ENCODE measurements around the gene RIMBP2.

Gene RIMBP2

GRCh38 chr12:130764073-130764472 lies 48.0 kb upstream of the RIMBP2 start:
- Histone ChIP-seq H3K9ac (ENCODE audit: low read length) (no peak overlapping the region), H3K4me3 (ENCODE audit: low read length) (no peak overlapping the region), H3K27me3 (ENCODE audit: low read depth, low read length) (peaks cover 2% of the 10 kb centered on the region; the same call in 1 of the 2 replicates), H3K79me2 (ENCODE audit: low read length) (no peaks in the 10 kb centered on the region), H2AFZ (ENCODE audit: low read depth, low read length) (no peak overlapping the region), H3K27ac (ENCODE audit: low read length) (no peak overlapping the region), H3K4me1 (ENCODE audit: low read length) (peaks cover 6% of the 10 kb centered on the region; the same call in 1 of the 2 replicates), H3K36me3 (replicated peaks; ENCODE audit: low read depth, low read length) (peaks cover 12% of the 10 kb centered on the region), H3K4me2 (ENCODE audit: low read length) (no peak overlapping the region), H4K20me1 (ENCODE audit: insufficient read depth, low read length) (no peaks in the 10 kb centered on the region), H3K9me3 (ENCODE audit: insufficient read depth, low read length) (peaks cover 14% of the 10 kb centered on the region)
- TF ChIP-seq EZH2phosphoT487 (IDR thresholded peaks at IDR 0.05; ENCODE audit: low read depth) (no peak), CTCF (IDR thresholded peaks at IDR 0.05; ENCODE audit: low read depth, low read length) (no peak)

GRCh38 chr12:130762319-130762675 lies 46.2 kb upstream of the RIMBP2 start:
- peaks cover 12% of the 10 kb centered on the region for H3K36me3 ChIP-seq (replicated peaks; ENCODE audit: low read depth, low read length)
- H3K79me2 ChIP-seq (ENCODE audit: low read length), result no peaks in the 10 kb centered on the region
- H3K27ac ChIP-seq (ENCODE audit: low read length), result no peak overlapping the region
- no peaks in the 10 kb centered on the region; the same call in 1 of the 2 replicates for H3K27me3 ChIP-seq (ENCODE audit: low read depth, low read length)
- H3K9me3 ChIP-seq (ENCODE audit: insufficient read depth, low read length), result peaks cover 14% of the 10 kb centered on the region
- peak overlapping the region; percentile 18; the same call in 1 of the 2 replicates for H3K9ac ChIP-seq (ENCODE audit: low read length)
- TF ChIP-seq CTCF (IDR thresholded peaks at IDR 0.05; ENCODE audit: low read depth, low read length) (no peak), EZH2phosphoT487 (IDR thresholded peaks at IDR 0.05; ENCODE audit: low read depth) (no peak)
- no peaks in the 10 kb centered on the region for H4K20me1 ChIP-seq (ENCODE audit: insufficient read depth, low read length)
- peak overlapping the region; percentile 77 for H3K4me3 ChIP-seq (ENCODE audit: low read length)
- peak overlapping the region; percentile 82 for H2AFZ ChIP-seq (ENCODE audit: low read depth, low read length)
- H3K4me1 ChIP-seq (ENCODE audit: low read length), result peaks cover 6% of the 10 kb centered on the region; the same call in 1 of the 2 replicates
- H3K4me2 ChIP-seq (ENCODE audit: low read length), result peak overlapping the region; percentile 91

- Histone ChIP-seq H3K4me2 (ENCODE audit: low read length) (peak overlapping the region; percentile 91), H3K9ac (ENCODE audit: low read length) (peak overlapping the region; percentile 18; the same call in 1 of the 2 replicates), H3K4me1 (ENCODE audit: low read length) (peaks cover 6% of the 10 kb centered on the region; the same call in 1 of the 2 replicates), H3K4me3 (ENCODE audit: low read length) (peak overlapping the region; percentile 77), H2AFZ (ENCODE audit: low read depth, low read length) (peak overlapping the region; percentile 82), H3K27me3 (ENCODE audit: low read depth, low read length) (no peaks in the 10 kb centered on the region), H3K36me3 (replicated peaks; ENCODE audit: low read depth, low read length) (peaks cover 12% of the 10 kb centered on the region), H4K20me1 (ENCODE audit: insufficient read depth, low read length) (no peaks in the 10 kb centered on the region), H3K79me2 (ENCODE audit: low read length) (no peaks in the 10 kb centered on the region), H3K27ac (ENCODE audit: low read length) (no peak overlapping the region), H3K9me3 (ENCODE audit: insufficient read depth, low read length) (peaks cover 14% of the 10 kb centered on the region)
- TF ChIP-seq CTCF (IDR thresholded peaks at IDR 0.05; ENCODE audit: low read depth, low read length) (peak; percentile 69), EZH2phosphoT487 (IDR thresholded peaks at IDR 0.05; ENCODE audit: low read depth) (no peak)
Measured at GRCh38 chr12:130761537-130762318, 45.6 kb upstream of the RIMBP2 start.

DNA sequence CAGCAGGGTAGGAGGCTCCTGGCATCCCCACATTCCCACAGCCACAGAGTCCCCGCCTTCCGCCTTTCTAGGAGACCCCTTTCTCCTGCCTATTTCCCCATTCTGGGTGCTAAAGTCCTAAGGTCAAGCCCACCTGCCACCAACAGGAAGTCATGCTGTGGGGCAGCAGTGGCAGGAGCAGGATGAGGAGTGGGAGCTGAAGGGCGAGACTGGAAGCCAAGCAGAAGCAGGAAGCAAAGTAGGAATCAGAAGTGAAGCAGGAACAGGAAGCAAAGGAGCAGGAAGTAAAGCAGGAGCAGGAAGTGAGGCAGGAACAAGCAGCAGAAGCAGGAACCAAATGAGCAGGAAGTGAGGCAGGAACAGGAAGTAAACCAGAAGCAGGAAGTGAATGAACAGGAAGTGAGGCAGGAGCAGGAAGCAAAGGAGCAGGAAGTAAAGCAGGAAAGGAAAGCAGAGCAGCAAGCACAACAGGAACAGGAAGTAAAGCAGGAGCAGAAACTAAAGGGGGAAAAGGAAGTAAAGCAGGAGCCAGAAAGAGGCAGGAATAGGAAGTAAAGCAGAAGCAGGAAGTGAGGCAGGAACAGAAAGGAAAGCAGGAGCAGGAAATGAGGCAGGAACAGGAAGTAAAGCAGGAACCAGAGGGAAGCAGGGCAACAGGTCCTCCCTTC lies 38.3 kb upstream of the RIMBP2 start:
- TF ChIP-seq EZH2phosphoT487 (IDR thresholded peaks at IDR 0.05; ENCODE audit: low read depth) (no peak), CTCF (IDR thresholded peaks at IDR 0.05; ENCODE audit: low read depth, low read length) (no peak)
- no peaks in the 10 kb centered on the region for H3K79me2 ChIP-seq (ENCODE audit: low read length)
- no peak overlapping the region for H3K27ac ChIP-seq (ENCODE audit: low read length)
- no peak overlapping the region for H3K4me3 ChIP-seq (ENCODE audit: low read length)
- H3K4me2 ChIP-seq (ENCODE audit: low read length), result no peak overlapping the region
- no peak overlapping the region for H3K9ac ChIP-seq (ENCODE audit: low read length)
- no peaks in the 10 kb centered on the region for H3K9me3 ChIP-seq (ENCODE audit: insufficient read depth, low read length)
- peak overlapping the region; percentile 47; the same call in 1 of the 2 replicates for H2AFZ ChIP-seq (ENCODE audit: low read depth, low read length)
- H3K27me3 ChIP-seq (ENCODE audit: low read depth, low read length), result no peaks in the 10 kb centered on the region
- peaks cover 13% of the 10 kb centered on the region for H3K4me1 ChIP-seq (ENCODE audit: low read length)
- H4K20me1 ChIP-seq (ENCODE audit: insufficient read depth, low read length), result no peaks in the 10 kb centered on the region
- H3K36me3 ChIP-seq (replicated peaks; ENCODE audit: low read depth, low read length), result no peaks in the 10 kb centered on the region

Measured in OCI-LY3 (cell line).